ENCODE measurements around the gene BORCS6.
"Not testable (repeated sequence)": the region's sequence is repeated elsewhere in the genome, so short reads cannot be mapped to it uniquely, and the experiment has no call there.

The BORCS6 gene
- total RNA-seq: 23.9 to 27.7 reads per million in 2 donors

- peak; percentile 77 for DNase-seq
These were observed at the start of gene BORCS6 for GRCh38 chr17:8189711-8190477. Gene BORCS6, minus strand, starts transcription at chr17:8190180. Its CDS starts 40 bp downstream, at chr17:8190140.

GRCh38 chr17:8237886-8238285 lies 47.9 kb upstream of the BORCS6 start:
- no peak for DNase-seq

GRCh38 chr17:8237175-8237574 lies 47.2 kb upstream of the BORCS6 start:
- no peak for DNase-seq

GRCh38 chr17:8235676-8236075 lies 45.7 kb upstream of the BORCS6 start:
- DNase-seq: no peak

- DNase-seq: no peak
These were observed 44.6 kb upstream of the BORCS6 start for GRCh38 chr17:8234361-8235270.

GRCh38 chr17:8231701-8232100 lies 41.7 kb upstream of the BORCS6 start:
- DNase-seq: no peak

GRCh38 chr17:8227238-8227581 lies 37.2 kb upstream of the BORCS6 start:
- DNase-seq: no peak

GRCh38 chr17:8226536-8227237 lies 36.7 kb upstream of the BORCS6 start:
- DNase-seq: no peak

GRCh38 chr17:8225813-8226535 lies 36.0 kb upstream of the BORCS6 start:
- no peak for DNase-seq

- DNase-seq: no peak
These were observed 35.2 kb upstream of the BORCS6 start for GRCh38 chr17:8224891-8225812.

- peak; percentile 20 for DNase-seq
These were observed 33.6 kb upstream of the BORCS6 start for GRCh38 chr17:8223356-8224126.

GRCh38 chr17:8222630-8223355 lies 32.8 kb upstream of the BORCS6 start:
- peak; percentile 77 for DNase-seq

- DNase-seq: no peak
These were observed 32.3 kb upstream of the BORCS6 start for GRCh38 chr17:8222380-8222629.

GRCh38 chr17:8221663-8222379 lies 31.8 kb upstream of the BORCS6 start:
- peak; percentile 36 for DNase-seq

GRCh38 chr17:8220783-8221662 lies 31.0 kb upstream of the BORCS6 start:
- DNase-seq: peak; percentile 45

- not testable (repeated sequence) for DNase-seq
These were observed 24.0 kb upstream of the BORCS6 start for GRCh38 chr17:8214000-8214399.

GRCh38 chr17:8212312-8213180 lies 22.6 kb upstream of the BORCS6 start:
- DNase-seq: no peak

Measured in activated gamma-delta T cell (primary cell).